Neural crest cell (in vitro differentiated cells): Measurements from ENCODE around the gene SRR. TPM values are rescaled to one million over a fixed set of nuclear protein-coding genes. Genes with fewer than 3 reads are reported as not detected.
A peak's percentile ranks its signal among the peaks of the same experiment; 100 is the strongest.

Source experiments
- DNase-seq: peaks from one replicate; pipeline ENCODE4 v3.0.0; 2021; ENCODE audit warnings: low read depth, mixed read lengths, low spot score
- H3K27ac Mint-ChIP-seq: one replicate; pipeline ENCODE4 v1.8.0; 2021; ENCODE audit warnings: mild to moderate bottlenecking, mixed read lengths; ENCODE audit not compliant: unreplicated experiment
- H3K27me3 Mint-ChIP-seq: 2 replicates; pipeline ENCODE4 v1.8.0; 2021; ENCODE audit warnings: low read depth, mild to moderate bottlenecking, mixed read lengths
- H3K36me3 Mint-ChIP-seq: 2 replicates; pipeline ENCODE4 v1.8.0; 2021; ENCODE audit warnings: low read depth, mild to moderate bottlenecking, mixed read lengths
- H3K4me1 Mint-ChIP-seq: 2 replicates; pipeline ENCODE4 v1.8.0; 2021; ENCODE audit warnings: mixed read lengths
- H3K4me3 Mint-ChIP-seq: one replicate; pipeline ENCODE4 v1.8.0; 2021; ENCODE audit warnings: mild to moderate bottlenecking, mixed read lengths
- H3K9me3 Mint-ChIP-seq: 2 replicates; pipeline ENCODE4 v1.8.0; 2021; ENCODE audit warnings: mixed read lengths
- total RNA-seq: library from RNA; stranded (reverse); gene quantifications from 2 replicates; pipeline ENCODE4 v1.2.1, GENCODE V29; 2021
- TF ChIP-seq, protein P1 (sequence below): fragments of 200-600 bp; sonication (generic); conservative IDR thresholded peaks from 2 replicates; pipeline ENCODE4 v1.5.0; 2021; ENCODE audit warnings: antibody characterized with exemption, mild to moderate bottlenecking

The SRR gene
- total RNA-seq, 1 donor from 2014 or later, result 35.7 TPM

DNA sequence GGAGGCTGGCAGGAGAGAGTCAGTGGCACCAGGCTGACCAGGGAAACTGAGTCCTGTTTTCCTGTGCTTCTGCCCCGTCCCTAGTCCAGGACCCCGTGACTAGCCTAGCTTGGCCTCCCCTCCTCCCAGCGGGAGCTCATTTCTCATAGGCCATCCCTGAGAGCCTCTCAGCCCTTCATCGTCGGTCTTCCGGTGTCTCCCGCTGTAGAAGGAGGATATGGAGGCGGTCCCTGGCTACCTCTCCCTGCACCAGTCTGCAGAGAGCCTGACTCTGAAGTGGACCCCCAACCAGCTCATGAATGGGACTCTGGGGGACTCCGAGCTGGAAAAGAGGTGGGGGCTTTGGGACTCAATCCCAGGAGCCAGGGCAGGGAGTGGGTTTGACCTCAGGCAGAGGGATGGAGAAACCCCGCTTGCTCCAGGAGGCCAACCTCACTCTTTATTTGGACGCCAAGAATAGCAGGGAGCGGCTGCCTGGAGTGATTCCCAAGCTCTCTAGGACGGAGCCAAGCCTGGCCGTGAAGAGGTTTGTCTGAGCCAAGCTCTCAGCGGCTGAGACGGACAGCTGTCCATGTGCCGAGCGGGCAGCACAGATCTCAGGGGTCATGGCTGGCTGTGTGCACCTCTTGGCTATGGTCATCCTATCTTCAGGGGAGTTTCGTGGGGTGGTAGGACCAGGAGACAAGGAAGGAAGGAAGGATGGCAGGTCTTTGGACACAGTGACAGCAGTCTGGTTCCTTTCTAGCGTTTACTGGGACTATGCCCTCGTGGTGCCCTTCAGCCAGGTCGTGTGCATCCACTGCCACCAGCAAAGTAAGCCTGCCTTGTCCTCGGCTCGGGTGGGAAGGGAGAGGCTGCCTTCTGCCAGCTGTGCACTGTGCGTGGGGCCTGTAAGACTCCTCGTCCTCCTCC, 60.4 kb downstream of the SRR start:
- Mint-ChIP-seq H3K4me1 (peaks cover 4% of the 10 kb centered on the region), H3K4me3 (no peak overlapping the region), H3K9me3 (no peaks in the 10 kb centered on the region), H3K27ac (no peak overlapping the region), H3K27me3 (no peaks in the 10 kb centered on the region), H3K36me3 (no peaks in the 10 kb centered on the region)
- no peak for DNase-seq
- TF ChIP-seq, protein P1, sequence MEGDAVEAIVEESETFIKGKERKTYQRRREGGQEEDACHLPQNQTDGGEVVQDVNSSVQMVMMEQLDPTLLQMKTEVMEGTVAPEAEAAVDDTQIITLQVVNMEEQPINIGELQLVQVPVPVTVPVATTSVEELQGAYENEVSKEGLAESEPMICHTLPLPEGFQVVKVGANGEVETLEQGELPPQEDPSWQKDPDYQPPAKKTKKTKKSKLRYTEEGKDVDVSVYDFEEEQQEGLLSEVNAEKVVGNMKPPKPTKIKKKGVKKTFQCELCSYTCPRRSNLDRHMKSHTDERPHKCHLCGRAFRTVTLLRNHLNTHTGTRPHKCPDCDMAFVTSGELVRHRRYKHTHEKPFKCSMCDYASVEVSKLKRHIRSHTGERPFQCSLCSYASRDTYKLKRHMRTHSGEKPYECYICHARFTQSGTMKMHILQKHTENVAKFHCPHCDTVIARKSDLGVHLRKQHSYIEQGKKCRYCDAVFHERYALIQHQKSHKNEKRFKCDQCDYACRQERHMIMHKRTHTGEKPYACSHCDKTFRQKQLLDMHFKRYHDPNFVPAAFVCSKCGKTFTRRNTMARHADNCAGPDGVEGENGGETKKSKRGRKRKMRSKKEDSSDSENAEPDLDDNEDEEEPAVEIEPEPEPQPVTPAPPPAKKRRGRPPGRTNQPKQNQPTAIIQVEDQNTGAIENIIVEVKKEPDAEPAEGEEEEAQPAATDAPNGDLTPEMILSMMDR, result no peak

DNA sequence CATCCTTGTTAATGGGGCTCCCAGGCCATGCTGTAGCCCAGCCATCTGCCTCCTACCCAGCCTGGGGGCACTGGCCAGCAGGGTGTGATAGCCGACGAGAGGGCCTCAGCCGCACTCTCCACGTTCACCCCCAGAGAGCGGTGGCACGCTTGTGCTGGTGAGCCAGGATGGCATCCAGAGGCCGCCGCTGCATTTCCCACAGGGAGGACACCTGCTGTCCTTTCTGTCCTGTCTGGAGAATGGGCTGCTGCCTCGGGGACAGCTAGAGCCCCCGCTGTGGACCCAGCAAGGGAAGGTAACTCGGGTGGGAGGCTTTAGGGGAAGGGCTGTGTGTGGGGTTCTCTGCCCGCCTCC, 61.0 kb downstream of the SRR start:
- TF ChIP-seq, protein P1, result no peak
- Mint-ChIP-seq H3K27me3 (no peaks in the 10 kb centered on the region), H3K27ac (no peak overlapping the region), H3K4me1 (peaks cover 6% of the 10 kb centered on the region), H3K36me3 (no peaks in the 10 kb centered on the region), H3K4me3 (no peak overlapping the region), H3K9me3 (no peaks in the 10 kb centered on the region)
- no peak for DNase-seq

GRCh38 chr17:2365132-2365531, 61.4 kb downstream of the SRR start:
- DNase-seq, result no peak
- H3K27ac Mint-ChIP-seq, result no peak overlapping the region
- no peaks in the 10 kb centered on the region for H3K36me3 Mint-ChIP-seq
- H3K27me3 Mint-ChIP-seq, result no peaks in the 10 kb centered on the region
- peaks cover 10% of the 10 kb centered on the region for H3K4me1 Mint-ChIP-seq
- H3K9me3 Mint-ChIP-seq, result no peaks in the 10 kb centered on the region
- H3K4me3 Mint-ChIP-seq, result no peak overlapping the region
- TF ChIP-seq, protein P1, result no peak

DNA sequence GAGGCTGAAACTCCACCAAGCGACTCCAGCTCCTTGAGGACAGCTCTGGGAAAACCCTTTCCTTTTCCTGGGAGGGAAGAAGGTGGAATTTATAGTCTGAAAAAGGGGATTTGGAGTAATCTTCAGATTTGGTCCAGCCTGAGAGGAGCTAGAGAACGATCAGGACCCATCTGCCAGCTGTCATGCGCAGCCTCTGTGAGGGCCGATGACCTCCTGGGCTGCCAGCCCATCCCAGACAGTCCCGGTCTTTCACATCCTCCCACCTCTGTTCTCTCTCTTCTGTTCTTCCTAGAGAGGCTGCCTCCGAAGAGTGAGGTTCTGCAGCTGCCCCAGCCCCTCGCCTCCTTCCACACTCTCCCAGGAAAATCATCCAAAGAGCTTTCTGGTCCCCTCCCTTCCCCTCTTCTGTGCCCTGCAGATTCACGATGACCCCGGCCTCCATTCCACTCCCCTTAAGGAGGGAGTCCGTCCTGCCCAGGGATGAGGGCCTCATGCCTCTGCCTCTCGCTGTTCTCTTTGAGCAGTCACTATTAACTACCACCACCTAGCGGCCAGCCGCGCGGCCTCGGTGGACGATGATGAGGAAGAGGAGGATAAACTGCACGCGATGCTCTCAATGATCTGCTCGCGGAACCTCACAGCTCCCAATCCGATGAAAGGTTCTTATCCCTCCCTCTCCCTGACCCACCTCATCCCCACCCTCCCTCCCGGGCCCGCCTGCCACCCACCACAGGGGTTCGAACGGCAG, 63.2 kb downstream of the SRR start:
- Mint-ChIP-seq H3K9me3 (no peaks in the 10 kb centered on the region), H3K27me3 (no peaks in the 10 kb centered on the region), H3K36me3 (no peaks in the 10 kb centered on the region), H3K4me3 (no peak overlapping the region), H3K4me1 (peaks cover 11% of the 10 kb centered on the region), H3K27ac (peak overlapping the region; percentile 91)
- DNase-seq, result peak; percentile 32
- TF ChIP-seq, protein P1, result peak; percentile 46

GRCh38 chr17:2368359-2368758, 64.6 kb downstream of the SRR start:
- Mint-ChIP-seq H3K4me3 (no peak overlapping the region), H3K9me3 (no peaks in the 10 kb centered on the region), H3K4me1 (peaks cover 11% of the 10 kb centered on the region), H3K36me3 (no peaks in the 10 kb centered on the region), H3K27me3 (no peaks in the 10 kb centered on the region), H3K27ac (no peak overlapping the region)
- DNase-seq, result no peak
- TF ChIP-seq, protein P1, result no peak
